Small intestine (tissue), 7 donors: Measurements from ENCODE around the gene PHACTR3. TPM values are rescaled to one million over a fixed set of nuclear protein-coding genes. Genes with fewer than 3 reads are reported as not detected.

Experiments
- DNase-seq, 2 donors: peaks; one replicate each; pipeline versions ENCODE4 v3.0.0 to v3.0.0-alpha.2; 2013
- FAIRE-seq: peaks from 2 replicates; lab custom pipeline; 2012; peaks lifted over from hg19 to GRCh38; lab: Jason Lieb, UNC
- H3K27ac ChIP-seq, 3 donors: one replicate each; pipeline ENCODE4 v1.5.1; 2013; ENCODE audit warnings: low read length in 2 of 3, mild to moderate bottlenecking in 2 of 3, control low read depth in 1 of 3, inconsistent platforms in 1 of 3, low read depth in 1 of 3, moderate library complexity in 1 of 3
- H3K27me3 ChIP-seq, 3 donors: one replicate each; pipeline ENCODE4 v1.6.1; 2013; ENCODE audit warnings: low read length in 3 of 3, inconsistent platforms in 1 of 3; ENCODE audit not compliant: control insufficient read depth in 3 of 3, insufficient read depth in 3 of 3
- H3K36me3 ChIP-seq, 3 donors: one replicate each; pipeline ENCODE4 v1.6.1; 2013; ENCODE audit warnings: low read length in 3 of 3, inconsistent platforms in 1 of 3, low read depth in 1 of 3, mild to moderate bottlenecking in 1 of 3, moderate library complexity in 1 of 3; ENCODE audit not compliant: control insufficient read depth in 3 of 3, insufficient read depth in 2 of 3
- H3K4me1 ChIP-seq, 3 donors: one replicate each; pipeline ENCODE4 v1.6.1; 2013; ENCODE audit warnings: low read length in 2 of 3, inconsistent platforms in 1 of 3, low read depth in 1 of 3, mild to moderate bottlenecking in 1 of 3, moderate library complexity in 1 of 3; ENCODE audit not compliant: control insufficient read depth in 3 of 3, insufficient read depth in 2 of 3
- H3K4me3 ChIP-seq, 3 donors: one replicate each; pipeline ENCODE4 v1.5.1; 2013; ENCODE audit warnings: low read length in 3 of 3, control low read depth in 1 of 3, inconsistent platforms in 1 of 3, low read depth in 1 of 3, mild to moderate bottlenecking in 1 of 3, moderate library complexity in 1 of 3
- H3K9me3 ChIP-seq, 2 donors: one replicate each; pipeline ENCODE4 v1.6.1; 2013; ENCODE audit warnings: low read depth in 1 of 2, low read length in 1 of 2; ENCODE audit not compliant: control insufficient read depth in 2 of 2, insufficient read depth in 1 of 2
- WGBS, 3 donors: extraction: QIAGEN DNeasy Blood & Tissue Kit; methylation state at CpG; one replicate each; pipeline ENCODE4 v1.1.7; 2013; 5-methylcytosine and 5-hydroxymethylcytosine counted together
- polyA plus RNA-seq, 4 donors: library from polyadenylated mRNA; stranded (reverse) in 3 of 4; unstranded in 1 of 4; fragments of 200-250 nt in 3 of 4; fragments of 120-200 nt in 1 of 4; gene quantifications; one replicate each; pipeline versions ENCODE4 v1.2.1 to v1.2.3, GENCODE V29; 2013
- donor health status: healthy with polysubstance abuse.
- donor health status: control.
- donor health status: control.
- donor health status: Bipolar disorder and iron deficiency.
- donor health status: healthy.

PHACTR3 gene
- polyA plus RNA-seq, 4 donors, result 1.9 to 7.1 (median 4.9) TPM

DNA sequence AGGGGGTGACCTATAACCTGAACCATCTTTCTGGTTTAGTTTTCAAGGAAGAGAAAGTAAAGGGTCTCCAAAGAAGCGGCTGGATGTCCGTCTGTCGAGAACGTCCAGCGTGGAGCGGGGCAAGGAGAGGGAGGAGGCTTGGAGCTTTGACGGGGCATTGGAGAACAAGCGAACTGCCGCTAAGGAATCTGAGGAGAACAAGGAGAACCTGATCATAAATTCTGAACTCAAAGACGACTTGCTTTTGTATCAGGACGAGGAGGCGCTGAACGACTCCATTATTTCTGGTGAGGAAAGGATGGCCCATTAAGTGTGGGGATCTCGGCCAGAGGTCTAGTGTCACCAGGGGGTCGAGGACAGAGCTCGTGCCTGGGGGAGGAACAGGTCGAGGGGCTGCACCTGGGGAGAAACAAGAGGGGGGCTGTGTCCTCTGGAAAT lies 169.9 kb downstream of the PHACTR3 start:
- FAIRE-seq, result no peak
- H3K4me1 ChIP-seq, result no peaks in the 10 kb centered on the region
- no peaks in the 10 kb centered on the region for H3K27me3 ChIP-seq
- no peak overlapping the region for H3K27ac ChIP-seq
- H3K9me3 ChIP-seq, result no peaks in the 10 kb centered on the region
- 81 to 89% (median 88%) methylated on average over 17 of the region's 17 CpGs for WGBS, 3 donors
- no peak for DNase-seq
- H3K36me3 ChIP-seq, result no peaks in the 10 kb centered on the region
- H3K4me3 ChIP-seq, result no peak overlapping the region

DNA sequence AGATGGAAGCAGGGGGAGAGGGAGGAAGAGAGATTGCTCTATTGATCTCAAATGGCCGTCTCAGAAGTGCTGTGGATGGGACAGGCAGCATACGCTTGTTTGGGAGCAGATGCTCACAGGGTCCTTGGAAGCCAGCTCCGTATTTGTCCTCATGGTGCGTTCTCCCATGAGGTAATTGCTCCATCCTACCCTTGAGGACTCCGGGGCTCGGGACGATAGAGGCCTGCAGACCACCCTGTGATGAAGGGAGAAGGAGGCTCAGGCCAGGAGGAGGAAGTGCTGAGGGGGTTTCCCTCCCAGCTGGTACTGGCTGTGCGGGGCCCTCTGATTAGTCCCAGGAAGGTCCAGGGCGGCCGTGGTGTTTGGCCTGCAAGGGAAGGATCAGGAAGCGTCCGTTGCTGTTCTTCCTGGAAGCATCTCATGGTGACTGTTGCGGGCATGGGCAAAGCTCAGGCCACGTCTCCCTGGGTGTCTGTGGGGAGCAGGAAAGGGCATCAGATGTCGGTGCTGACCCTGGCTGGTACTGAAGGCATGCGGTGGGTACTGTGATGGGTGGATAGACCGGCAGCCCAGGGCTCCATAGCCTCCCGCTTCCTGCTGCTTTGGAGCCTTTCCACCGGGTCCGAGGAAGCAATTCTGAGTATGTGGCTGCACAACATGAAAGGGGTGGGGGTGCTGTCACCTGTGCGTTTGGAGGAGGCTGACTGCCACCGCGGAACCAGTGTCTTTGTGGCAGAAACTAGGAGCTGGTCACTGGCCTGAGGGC lies 170.8 kb downstream of the PHACTR3 start:
- no peaks in the 10 kb centered on the region for H3K4me1 ChIP-seq
- H3K4me3 ChIP-seq, result no peak overlapping the region
- WGBS, 3 donors, result 80 to 91% (median 83%) methylated on average over 22 to 23 of the region's 23 CpGs
- H3K27ac ChIP-seq, result no peak overlapping the region
- FAIRE-seq (no peak), DNase-seq (no peak)
- no peaks in the 10 kb centered on the region for H3K27me3 ChIP-seq
- no peaks in the 10 kb centered on the region for H3K36me3 ChIP-seq
- H3K9me3 ChIP-seq, result no peaks in the 10 kb centered on the region

DNA sequence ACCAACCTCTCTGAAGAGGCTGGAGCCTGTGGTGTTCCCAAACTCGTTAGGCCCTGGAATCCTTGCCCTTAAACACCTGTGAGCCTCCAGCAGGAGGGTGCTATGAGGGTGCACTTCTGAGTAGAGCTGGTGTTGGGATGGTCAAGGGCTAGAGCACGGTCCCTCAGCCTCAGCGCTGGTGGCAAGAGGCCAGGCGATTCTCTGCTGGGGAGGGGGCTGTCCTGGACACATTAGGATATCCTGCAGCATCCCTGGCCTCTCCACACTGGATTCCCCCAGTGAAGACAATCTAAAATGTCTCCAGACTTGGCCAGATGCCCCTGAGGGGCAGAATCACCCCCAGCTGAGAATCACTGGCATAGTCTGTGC lies 171.3 kb downstream of the PHACTR3 start:
- H3K4me1 ChIP-seq, result no peaks in the 10 kb centered on the region
- no peak overlapping the region for H3K4me3 ChIP-seq
- no peaks in the 10 kb centered on the region for H3K9me3 ChIP-seq
- FAIRE-seq (no peak), DNase-seq (no peak)
- H3K27me3 ChIP-seq, result no peaks in the 10 kb centered on the region
- no peak overlapping the region for H3K27ac ChIP-seq
- 87 to 94% (median 92%) methylated on average over 4 of the region's 4 CpGs for WGBS, 3 donors
- H3K36me3 ChIP-seq, result no peaks in the 10 kb centered on the region

DNA sequence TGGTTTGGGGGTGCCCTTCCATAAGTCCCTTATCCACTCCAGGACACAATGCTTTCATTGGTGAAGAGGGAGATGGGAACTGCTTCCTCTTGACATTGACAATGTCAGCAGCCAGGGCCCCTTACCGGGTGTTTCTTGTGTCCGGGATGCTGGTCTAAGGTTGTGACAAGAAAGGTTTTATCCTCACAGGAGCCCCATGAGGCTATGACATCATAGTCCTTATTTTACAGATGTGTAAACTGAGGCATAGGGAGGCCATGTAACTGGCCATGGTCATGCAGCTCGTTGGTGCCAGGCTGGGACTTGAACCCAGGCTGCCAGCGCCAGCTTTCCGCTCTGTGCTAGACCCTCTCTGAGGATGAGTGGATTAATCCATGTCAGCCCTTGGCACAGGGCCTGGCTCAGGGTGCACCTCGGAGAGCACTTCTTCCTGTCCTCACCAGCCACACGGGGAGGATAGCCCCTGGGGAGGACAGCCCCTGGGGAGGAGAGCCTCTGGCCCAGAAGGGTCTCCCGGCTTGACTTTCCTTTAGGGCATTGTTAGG lies 171.8 kb downstream of the PHACTR3 start:
- Histone ChIP-seq H3K27ac (no peak overlapping the region), H3K4me3 (no peak overlapping the region), H3K4me1 (no peaks in the 10 kb centered on the region), H3K36me3 (no peaks in the 10 kb centered on the region), H3K27me3 (no peaks in the 10 kb centered on the region), H3K9me3 (no peaks in the 10 kb centered on the region)
- FAIRE-seq (no peak), DNase-seq (no peak)
- 51 to 67% (median 58%) methylated on average over 8 of the region's 8 CpGs for WGBS, 3 donors

DNA sequence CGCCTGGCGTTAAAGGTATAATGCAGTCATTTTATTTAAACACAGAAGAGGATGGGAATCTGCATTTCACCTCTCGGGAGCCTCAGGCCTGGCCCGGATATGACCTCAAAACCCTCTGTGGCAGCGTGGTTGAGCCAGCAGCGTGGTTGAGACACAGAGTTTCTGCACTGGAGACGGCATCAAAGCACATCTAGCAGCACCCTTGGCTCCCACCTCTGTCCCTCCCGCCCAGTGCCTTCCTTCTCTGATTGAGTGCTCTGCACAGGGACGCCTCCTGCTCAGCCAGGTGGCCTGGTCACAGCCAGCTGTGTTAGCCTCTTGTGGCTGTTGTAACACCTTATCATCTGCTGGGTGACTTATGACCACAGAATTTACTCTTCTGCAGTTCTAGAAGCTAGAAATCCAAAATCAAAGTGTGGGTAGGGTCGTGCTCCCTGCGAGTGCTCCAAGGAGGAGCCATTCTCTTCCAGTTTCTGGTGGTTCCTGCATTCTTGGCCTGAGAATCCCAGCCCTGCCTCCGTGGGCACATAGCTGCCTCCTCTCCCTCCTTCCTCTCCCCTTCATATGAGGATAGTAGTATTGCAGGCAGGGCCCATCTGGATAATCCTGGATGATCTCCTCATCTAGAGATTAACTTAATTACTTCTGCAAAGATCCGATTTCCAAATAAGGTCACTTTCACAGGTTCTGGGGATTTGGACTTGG lies 172.4 kb downstream of the PHACTR3 start:
- WGBS, 3 donors, result 69 to 78% (median 73%) methylated on average over 13 of the region's 13 CpGs
- FAIRE-seq (no peak), DNase-seq (no peak)
- H3K36me3 ChIP-seq, result no peaks in the 10 kb centered on the region
- no peaks in the 10 kb centered on the region for H3K27me3 ChIP-seq
- H3K27ac ChIP-seq, result no peak overlapping the region
- no peaks in the 10 kb centered on the region for H3K4me1 ChIP-seq
- H3K4me3 ChIP-seq, result no peak overlapping the region
- no peaks in the 10 kb centered on the region for H3K9me3 ChIP-seq

DNA sequence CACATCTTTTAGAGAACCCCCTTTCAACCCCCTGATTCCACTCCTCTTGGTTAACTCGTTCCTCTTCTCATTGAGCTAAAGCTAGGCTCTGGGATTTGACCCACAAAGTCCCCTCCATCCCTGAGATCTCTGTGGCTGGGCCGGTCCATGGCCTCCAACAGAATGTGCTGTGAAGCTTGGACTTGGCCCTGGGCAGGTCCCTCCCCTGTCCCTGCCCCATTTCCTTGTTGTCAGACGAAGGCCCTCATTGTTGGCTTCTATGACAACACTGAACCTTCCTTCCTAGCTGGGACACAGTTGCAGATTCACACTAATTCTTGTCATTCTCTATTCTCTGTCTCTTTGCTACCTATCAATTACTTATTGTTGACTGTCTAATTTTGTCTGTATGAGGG lies 173.0 kb downstream of the PHACTR3 start:
- H3K4me1 ChIP-seq, result no peaks in the 10 kb centered on the region
- no peak overlapping the region for H3K27ac ChIP-seq
- H3K36me3 ChIP-seq, result no peaks in the 10 kb centered on the region
- H3K27me3 ChIP-seq, result no peaks in the 10 kb centered on the region
- no peak for FAIRE-seq
- H3K9me3 ChIP-seq, result no peaks in the 10 kb centered on the region
- no peak overlapping the region for H3K4me3 ChIP-seq
- DNase-seq, result peak; percentile 40 to 85
- 21 to 47% (median 38%) methylated on average over 3 of the region's 3 CpGs for WGBS, 3 donors

DNA sequence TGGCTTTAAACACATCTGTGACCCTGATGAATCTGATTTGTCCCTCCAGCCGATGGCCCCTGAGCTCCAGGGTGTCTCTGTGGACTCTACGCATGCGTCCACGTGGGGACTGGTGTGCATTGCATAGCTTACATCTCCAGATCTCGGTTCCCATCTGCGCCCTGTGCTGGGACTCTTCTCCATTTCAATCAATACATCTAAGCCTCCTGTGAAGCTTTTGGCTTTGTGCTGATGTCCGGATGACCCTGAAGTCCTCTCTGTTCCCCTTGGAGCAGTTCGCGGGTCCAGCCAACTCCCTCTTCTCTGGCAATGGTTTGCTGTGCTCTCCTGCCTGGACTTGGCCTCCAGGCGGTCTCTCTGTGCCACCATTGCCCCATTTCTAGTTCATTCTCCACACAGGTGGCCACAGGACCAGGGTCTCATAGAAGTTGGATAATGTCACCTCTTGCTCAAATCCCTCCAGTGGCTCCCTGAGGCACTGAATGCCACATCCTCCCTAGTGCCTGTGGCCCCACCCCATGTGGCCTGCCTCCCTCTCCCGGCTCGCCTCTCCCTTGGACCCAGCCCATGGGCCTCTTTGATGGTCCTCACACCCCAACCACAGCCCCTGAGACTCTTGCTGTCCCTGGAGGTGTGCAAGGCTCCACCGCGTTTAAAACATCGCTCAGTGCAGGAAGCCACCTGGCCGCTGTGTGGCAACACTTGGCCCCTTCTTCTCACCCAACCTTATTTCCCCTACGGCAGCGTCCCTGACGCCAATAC lies 173.7 kb downstream of the PHACTR3 start:
- H3K9me3 ChIP-seq, result no peaks in the 10 kb centered on the region
- H3K36me3 ChIP-seq, result no peaks in the 10 kb centered on the region
- H3K27me3 ChIP-seq, result no peaks in the 10 kb centered on the region
- 85 to 89% (median 87%) methylated on average over 19 of the region's 19 CpGs for WGBS, 3 donors
- no peak overlapping the region for H3K4me3 ChIP-seq
- FAIRE-seq (no peak), DNase-seq (no peak)
- no peak overlapping the region for H3K27ac ChIP-seq
- H3K4me1 ChIP-seq, result no peaks in the 10 kb centered on the region

DNA sequence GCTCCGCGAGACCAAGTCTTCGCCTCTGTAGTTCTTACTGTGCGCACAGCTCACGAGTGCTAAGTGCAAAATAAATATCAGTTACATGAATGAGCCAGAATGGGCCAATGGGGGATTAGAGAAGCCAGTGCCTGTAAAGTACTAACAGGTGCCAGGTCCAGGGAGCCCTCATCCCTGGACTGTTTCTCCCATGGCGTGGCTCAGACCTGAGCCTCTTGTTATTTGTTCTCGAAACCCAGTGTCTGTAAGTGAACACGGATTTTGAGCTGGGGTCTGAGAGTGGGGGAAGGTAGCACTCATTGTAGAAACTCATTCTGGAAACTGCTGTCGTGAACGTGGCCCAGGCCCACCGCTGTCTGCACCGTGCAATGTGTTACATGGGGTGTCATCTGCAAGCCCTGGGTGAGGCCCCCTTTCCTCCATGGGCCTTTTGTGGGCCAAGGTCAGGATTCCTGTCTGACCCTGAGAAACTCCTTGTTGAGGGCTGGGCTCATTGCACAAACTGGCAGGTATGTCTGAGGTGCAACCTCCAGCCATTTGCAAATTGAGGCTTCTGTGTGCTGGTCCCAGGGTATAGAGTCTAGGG lies 174.4 kb downstream of the PHACTR3 start:
- 81 to 88% (median 86%) methylated on average over 12 of the region's 12 CpGs for WGBS, 3 donors
- no peak overlapping the region for H3K27ac ChIP-seq
- FAIRE-seq, result no peak
- no peaks in the 10 kb centered on the region for H3K36me3 ChIP-seq
- no peak for DNase-seq
- H3K27me3 ChIP-seq, result no peaks in the 10 kb centered on the region
- H3K9me3 ChIP-seq, result no peaks in the 10 kb centered on the region
- H3K4me1 ChIP-seq, result no peaks in the 10 kb centered on the region
- no peak overlapping the region for H3K4me3 ChIP-seq
